H9 (cell line): Measurements from ENCODE around the gene WFDC2. TPM values are rescaled to one million over a fixed set of nuclear protein-coding genes. Genes with fewer than 3 reads are reported as not detected.

Experiments
- DNase-seq: peaks from one replicate; pipeline ENCODE4 v3.0.0-alpha.2; 2017
- H2AFZ ChIP-seq: one replicate; pipeline ENCODE4 v1.6.1; 2013; ENCODE audit warnings: mild to moderate bottlenecking, low read length, control low read depth, moderate library complexity
- H2AK5ac ChIP-seq: 2 replicates; pipeline ENCODE4 v1.6.1; 2013; ENCODE audit warnings: low read length, control low read depth, mixed read lengths; ENCODE audit not compliant: insufficient read length
- H2BK120ac ChIP-seq: one replicate; pipeline ENCODE4 v1.6.1; 2013; ENCODE audit warnings: low read depth, mild to moderate bottlenecking, low read length, control low read depth, inconsistent platforms; ENCODE audit not compliant: poor library complexity, severe bottlenecking
- H2BK12ac ChIP-seq: 2 replicates; pipeline ENCODE4 v1.6.1; 2013; ENCODE audit warnings: low read length, control low read depth, mixed read lengths, low read depth; ENCODE audit not compliant: insufficient read length
- H2BK15ac ChIP-seq: 2 replicates; pipeline ENCODE4 v1.6.1; 2013; ENCODE audit warnings: low read depth, low read length, control low read depth
- H2BK20ac ChIP-seq: one replicate; pipeline ENCODE4 v1.6.1; 2013; ENCODE audit warnings: low read depth, mild to moderate bottlenecking, low read length, control low read depth, inconsistent platforms; ENCODE audit not compliant: poor library complexity, severe bottlenecking
- H2BK5ac ChIP-seq: 2 replicates; pipeline ENCODE4 v1.6.1; 2013; ENCODE audit warnings: low read length, control low read depth, mixed read lengths; ENCODE audit not compliant: insufficient read length
- H3K14ac ChIP-seq: 2 replicates; pipeline ENCODE4 v1.6.1; 2013; ENCODE audit warnings: low read length, control low read depth; ENCODE audit not compliant: insufficient read depth
- H3K18ac ChIP-seq: 2 replicates; pipeline ENCODE4 v1.6.1; 2013; ENCODE audit warnings: low read depth, mild to moderate bottlenecking, mixed read lengths, low read length, control low read depth; ENCODE audit not compliant: insufficient read length
- H3K23ac ChIP-seq: 2 replicates; pipeline ENCODE4 v1.6.1; 2013; ENCODE audit warnings: low read length, control low read depth, mixed read lengths, low read depth; ENCODE audit not compliant: insufficient read length
- H3K23me2 ChIP-seq: 2 replicates; pipeline ENCODE4 v1.6.1; 2013; ENCODE audit warnings: low read depth, mild to moderate bottlenecking, mixed read lengths, low read length, control low read depth; ENCODE audit not compliant: insufficient read length, poor library complexity, severe bottlenecking
- H3K27ac ChIP-seq: 2 replicates; pipeline ENCODE4 v1.5.1; 2013; ENCODE audit warnings: low read length, control low read depth, mixed read lengths, low read depth; ENCODE audit not compliant: insufficient read length
- H3K27me3 ChIP-seq: 2 replicates; pipeline ENCODE4 v1.6.1; 2013; ENCODE audit warnings: low read length, control low read depth, inconsistent platforms; ENCODE audit not compliant: insufficient read depth
- H3K4ac ChIP-seq: 2 replicates; pipeline ENCODE4 v1.6.1; 2013; ENCODE audit warnings: low read depth, mild to moderate bottlenecking, control low read depth, inconsistent platforms, low read length, moderate library complexity
- H3K4me1 ChIP-seq: 2 replicates; pipeline ENCODE4 v1.6.1; 2013; ENCODE audit warnings: low read length, control low read depth, inconsistent platforms; ENCODE audit not compliant: insufficient read depth
- H3K4me2 ChIP-seq: 2 replicates; pipeline ENCODE4 v1.6.1; 2013; ENCODE audit warnings: low read length, control low read depth, mixed read lengths; ENCODE audit not compliant: insufficient read length, insufficient read depth
- H3K56ac ChIP-seq: 2 replicates; pipeline ENCODE4 v1.6.1; 2013; ENCODE audit warnings: low read depth, mild to moderate bottlenecking, mixed read lengths, low read length, control low read depth; ENCODE audit not compliant: insufficient read length
- H3K79me1 ChIP-seq: 2 replicates; pipeline ENCODE4 v1.6.1; 2013; ENCODE audit warnings: low read depth, mild to moderate bottlenecking, moderate library complexity, low read length, control low read depth, inconsistent platforms; ENCODE audit not compliant: insufficient read depth, poor library complexity, severe bottlenecking
- H3K79me2 ChIP-seq: 2 replicates; pipeline ENCODE4 v1.6.1; 2013; ENCODE audit warnings: low read length, control low read depth, inconsistent platforms; ENCODE audit not compliant: insufficient read depth
- H3K9ac ChIP-seq: 2 replicates; pipeline ENCODE4 v1.6.1; 2013; ENCODE audit warnings: low read length, control low read depth, mixed read lengths; ENCODE audit not compliant: insufficient read length; ENCODE audit errors: extremely low read depth
- H3K9me3 ChIP-seq: one replicate; pipeline ENCODE4 v1.6.1; 2013; ENCODE audit warnings: low read depth, low read length, inconsistent platforms; ENCODE audit not compliant: control insufficient read depth
- H3T11ph ChIP-seq: one replicate; pipeline ENCODE4 v1.6.1; 2013; ENCODE audit warnings: mild to moderate bottlenecking, low read length, control low read depth, inconsistent platforms
- H4K20me1 ChIP-seq: one replicate; pipeline ENCODE4 v1.6.1; 2013; ENCODE audit not compliant: control insufficient read depth, insufficient read length, insufficient read depth
- H4K5ac ChIP-seq: 2 replicates; pipeline ENCODE4 v1.6.1; 2013; ENCODE audit warnings: low read depth, mild to moderate bottlenecking, mixed read lengths, low read length, control low read depth; ENCODE audit not compliant: insufficient read length
- H4K8ac ChIP-seq: replicated peaks from 2 replicates; pipeline ENCODE4 v1.6.1; 2013; ENCODE audit warnings: low read length, control low read depth, mixed read lengths, low read depth; ENCODE audit not compliant: insufficient read length
- H4K91ac ChIP-seq: 2 replicates; pipeline ENCODE4 v1.6.1; 2013; ENCODE audit warnings: low read depth, mild to moderate bottlenecking, moderate library complexity, mixed read lengths, low read length, control low read depth; ENCODE audit not compliant: insufficient read length
- H3K27ac Mint-ChIP-seq, 3 experiments: 2 replicates in 2 of 3; 3 replicates in 1 of 3; pipeline ENCODE4 v1.8.0; 2020 to 2021; ENCODE audit warnings: mixed read lengths in 3 of 3, mild to moderate bottlenecking in 1 of 3, moderate library complexity in 1 of 3
- H3K27me3 Mint-ChIP-seq: 2 replicates; pipeline ENCODE4 v1.8.0; 2021; ENCODE audit warnings: low read depth, mild to moderate bottlenecking, moderate library complexity, mixed read lengths
- H3K36me3 Mint-ChIP-seq, 3 experiments: 2 replicates in 2 of 3; 3 replicates in 1 of 3; pipeline ENCODE4 v1.8.0; 2020 to 2021; ENCODE audit warnings: low read depth in 3 of 3, mixed read lengths in 3 of 3; ENCODE audit not compliant: insufficient read depth in 1 of 3
- H3K4me1 Mint-ChIP-seq, 2 experiments: 2 replicates each; pipeline ENCODE4 v1.8.0; 2020; ENCODE audit warnings: mixed read lengths in 2 of 2
- H3K4me3 Mint-ChIP-seq, 2 experiments: 2 replicates in 1 of 2; 3 replicates in 1 of 2; pipeline ENCODE4 v1.8.0; 2020 to 2021; ENCODE audit warnings: mild to moderate bottlenecking in 2 of 2, mixed read lengths in 2 of 2, moderate library complexity in 1 of 2
- H3K9me3 Mint-ChIP-seq, 2 experiments: 2 replicates in 1 of 2; 3 replicates in 1 of 2; pipeline ENCODE4 v1.8.0; 2020; ENCODE audit warnings: mild to moderate bottlenecking in 2 of 2, mixed read lengths in 2 of 2, moderate library complexity in 1 of 2
- WGBS: extraction: QIAGEN DNeasy Blood & Tissue Kit; methylation state at CpG from one replicate; pipeline ENCODE4 v1.1.7; 2013; ENCODE audit warnings: missing lambda C conversion rate, low lambda C conversion rate, mixed read lengths; ENCODE audit not compliant: insufficient read length; ENCODE audit errors: extremely low coverage; 5-methylcytosine and 5-hydroxymethylcytosine counted together
- total RNA-seq: library from RNA; stranded (reverse); gene quantifications from 2 replicates; pipeline ENCODE4 v1.2.1, GENCODE V29; 2021
- TF ChIP-seq, protein P1 (sequence below): fragments of 200-600 bp; sonication (generic); conservative IDR thresholded peaks from 3 replicates; pipeline ENCODE4 v1.8.0; 2021; ENCODE audit warnings: antibody characterized with exemption, mild to moderate bottlenecking

The WFDC2 gene
- total RNA-seq, 1 experiment from 2014 or later, result 57.1 TPM

DNA sequence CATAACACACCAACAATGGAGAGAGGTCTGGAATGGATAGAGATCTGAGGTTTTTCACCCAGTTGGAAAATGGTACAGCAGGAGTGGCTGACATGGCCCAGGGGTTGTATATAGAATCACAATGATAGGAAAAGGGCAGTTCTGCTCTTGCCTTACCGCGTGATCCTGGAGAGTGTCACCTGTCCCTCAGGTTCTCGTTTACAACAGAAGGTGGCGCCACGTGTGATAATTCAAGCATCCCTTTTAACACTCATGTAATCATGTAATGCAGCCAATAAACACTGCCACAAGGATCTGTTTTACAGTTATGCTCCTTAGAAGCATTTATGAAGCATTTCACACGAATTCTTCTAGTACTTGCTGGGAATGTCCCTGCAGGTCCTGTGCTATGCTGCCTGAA lies 12.9 kb upstream of the WFDC2 start:
- Histone ChIP-seq H3K27ac (no peak overlapping the region), H3K23ac (no peak overlapping the region), H3K4ac (no peak overlapping the region), H2BK120ac (no peak overlapping the region), H4K20me1 (no peaks in the 10 kb centered on the region), H3K9me3 (no peaks in the 10 kb centered on the region), H2BK15ac (no peak overlapping the region), H4K91ac (no peak overlapping the region), H3K79me1 (no peaks in the 10 kb centered on the region), H4K5ac (no peak overlapping the region), H3K79me2 (no peaks in the 10 kb centered on the region), H2AFZ (no peak overlapping the region), H2BK20ac (no peak overlapping the region), H3K56ac (no peak overlapping the region), H3K23me2 (no peaks in the 10 kb centered on the region), H2BK12ac (no peak overlapping the region), H3T11ph (no peak overlapping the region), H3K18ac (no peak overlapping the region), H2BK5ac (no peak overlapping the region), H3K4me1 (no peaks in the 10 kb centered on the region), H3K27me3 (no peaks in the 10 kb centered on the region), H3K4me2 (no peak overlapping the region), H4K8ac (no peak overlapping the region), H3K9ac (no peak overlapping the region), H3K14ac (no peak overlapping the region), H2AK5ac (no peak overlapping the region)
- TF ChIP-seq, protein P1, sequence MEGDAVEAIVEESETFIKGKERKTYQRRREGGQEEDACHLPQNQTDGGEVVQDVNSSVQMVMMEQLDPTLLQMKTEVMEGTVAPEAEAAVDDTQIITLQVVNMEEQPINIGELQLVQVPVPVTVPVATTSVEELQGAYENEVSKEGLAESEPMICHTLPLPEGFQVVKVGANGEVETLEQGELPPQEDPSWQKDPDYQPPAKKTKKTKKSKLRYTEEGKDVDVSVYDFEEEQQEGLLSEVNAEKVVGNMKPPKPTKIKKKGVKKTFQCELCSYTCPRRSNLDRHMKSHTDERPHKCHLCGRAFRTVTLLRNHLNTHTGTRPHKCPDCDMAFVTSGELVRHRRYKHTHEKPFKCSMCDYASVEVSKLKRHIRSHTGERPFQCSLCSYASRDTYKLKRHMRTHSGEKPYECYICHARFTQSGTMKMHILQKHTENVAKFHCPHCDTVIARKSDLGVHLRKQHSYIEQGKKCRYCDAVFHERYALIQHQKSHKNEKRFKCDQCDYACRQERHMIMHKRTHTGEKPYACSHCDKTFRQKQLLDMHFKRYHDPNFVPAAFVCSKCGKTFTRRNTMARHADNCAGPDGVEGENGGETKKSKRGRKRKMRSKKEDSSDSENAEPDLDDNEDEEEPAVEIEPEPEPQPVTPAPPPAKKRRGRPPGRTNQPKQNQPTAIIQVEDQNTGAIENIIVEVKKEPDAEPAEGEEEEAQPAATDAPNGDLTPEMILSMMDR, result peak; percentile 73
- no CpG with 5 or more reads among the region's 6 CpGs for WGBS
- no peak overlapping the region for H3K27ac Mint-ChIP-seq
- peaks cover 0 to 6% of the 10 kb centered on the region in 2 experiments; a peak in 1 of 4 replicates for H3K4me1 Mint-ChIP-seq
- peaks cover 5% of the 10 kb centered on the region; the same call in 1 of the 2 replicates for H3K27me3 Mint-ChIP-seq
- H3K9me3 Mint-ChIP-seq, result no peaks in the 10 kb centered on the region
- no peak overlapping the region for H3K4me3 Mint-ChIP-seq
- no peaks in the 10 kb centered on the region; a peak in 1 of 7 replicates for H3K36me3 Mint-ChIP-seq
- peak; percentile 73 for DNase-seq
